Measurements from ENCODE around the gene ASTL. TPM values are rescaled to one million over a fixed set of nuclear protein-coding genes. Genes with fewer than 3 reads are reported as not detected.

ASTL gene
- total RNA-seq, 1 donor from 2014 or later = not detected

- H3K36me3 ChIP-seq (ENCODE audit: control insufficient read depth, insufficient read depth, low read length) = no peaks in the 10 kb centered on the region
- H3K4me3 ChIP-seq (ENCODE audit: low read depth, low read length) = no peak overlapping the region
- no peak for DNase-seq (ENCODE audit: low read depth)
- H3K27me3 ChIP-seq (ENCODE audit: control insufficient read depth, insufficient read depth, low read length) = peaks cover 26% of the 10 kb centered on the region
- TF ChIP-seq CTCF (IDR thresholded peaks at IDR 0.05; ENCODE audit: insufficient read depth, low read length, poor library complexity, severe bottlenecking) = no peak
These were observed 20.2 kb upstream of the ASTL start for GRCh38 chr2:96158554-96158940.

- Histone ChIP-seq H3K36me3 (ENCODE audit: control insufficient read depth, insufficient read depth, low read length) (no peaks in the 10 kb centered on the region), H3K27me3 (ENCODE audit: control insufficient read depth, insufficient read depth, low read length) (peaks cover 26% of the 10 kb centered on the region), H3K4me3 (ENCODE audit: low read depth, low read length) (no peak overlapping the region)
- TF ChIP-seq CTCF (IDR thresholded peaks at IDR 0.05; ENCODE audit: insufficient read depth, low read length, poor library complexity, severe bottlenecking) = no peak
- no peak for DNase-seq (ENCODE audit: low read depth)
These were observed 19.6 kb upstream of the ASTL start for GRCh38 chr2:96157649-96158553.

- no peak for DNase-seq (ENCODE audit: low read depth)
- Histone ChIP-seq H3K27me3 (ENCODE audit: control insufficient read depth, insufficient read depth, low read length) (peaks cover 26% of the 10 kb centered on the region), H3K4me3 (ENCODE audit: low read depth, low read length) (no peak overlapping the region), H3K36me3 (ENCODE audit: control insufficient read depth, insufficient read depth, low read length) (no peaks in the 10 kb centered on the region)
- no peak for TF ChIP-seq CTCF (IDR thresholded peaks at IDR 0.05; ENCODE audit: insufficient read depth, low read length, poor library complexity, severe bottlenecking)
These were observed 18.8 kb upstream of the ASTL start for GRCh38 chr2:96156926-96157648.

- H3K36me3 ChIP-seq (ENCODE audit: control insufficient read depth, insufficient read depth, low read length) = no peaks in the 10 kb centered on the region
- no peak overlapping the region for H3K4me3 ChIP-seq (ENCODE audit: low read depth, low read length)
- TF ChIP-seq CTCF (IDR thresholded peaks at IDR 0.05; ENCODE audit: insufficient read depth, low read length, poor library complexity, severe bottlenecking) = no peak
- peaks cover 26% of the 10 kb centered on the region for H3K27me3 ChIP-seq (ENCODE audit: control insufficient read depth, insufficient read depth, low read length)
- DNase-seq (ENCODE audit: low read depth) = no peak
These were observed 17.9 kb upstream of the ASTL start for GRCh38 chr2:96156011-96156820.

- TF ChIP-seq CTCF (IDR thresholded peaks at IDR 0.05; ENCODE audit: insufficient read depth, low read length, poor library complexity, severe bottlenecking) = no peak
- Histone ChIP-seq H3K4me3 (ENCODE audit: low read depth, low read length) (no peak overlapping the region), H3K36me3 (ENCODE audit: control insufficient read depth, insufficient read depth, low read length) (no peaks in the 10 kb centered on the region), H3K27me3 (ENCODE audit: control insufficient read depth, insufficient read depth, low read length) (peaks cover 26% of the 10 kb centered on the region)
- no peak for DNase-seq (ENCODE audit: low read depth)
These were observed 16.4 kb upstream of the ASTL start for GRCh38 chr2:96154506-96155380.

Data from kidney epithelial cell (primary cell).